Stimulated activated CD4-positive, alpha-beta T cell treated with anti-CD3 and anti-CD28 coated beads, Interleukin-4, amount 100 ng/mL, for 1 hour (primary cell): ENCODE results near the gene OSCP1.
A peak's percentile ranks its signal among the peaks of the same experiment; 100 is the strongest.

Experiments
- DNase-seq: peaks from one replicate; pipeline ENCODE4 v3.0.0-alpha.2; 2020

Gene OSCP1

GRCh38 chr1:36400825-36401601 lies 49.2 kb downstream of the OSCP1 start:
- DNase-seq, result peak; percentile 58

- no peak for DNase-seq
Observed at GRCh38 chr1:36400514-36400824, 49.8 kb downstream of the OSCP1 start.

GRCh38 chr1:36398370-36398977 lies 51.8 kb downstream of the OSCP1 start:
- DNase-seq, result no peak

- peak; percentile 93 for DNase-seq
Observed at GRCh38 chr1:36397378-36398230, 52.6 kb downstream of the OSCP1 start, which contains the start of gene LSM10. LSM10 (minus strand) TSS chr1:36397908; CDS start chr1:36394129, 3,779 bp downstream.

- no peak for DNase-seq
Observed at GRCh38 chr1:36397083-36397377, 53.2 kb downstream of the OSCP1 start.

GRCh38 chr1:36396359-36396758 lies 53.9 kb downstream of the OSCP1 start:
- no peak for DNase-seq

- no peak for DNase-seq
Observed at GRCh38 chr1:36393686-36394085, 56.6 kb downstream of the OSCP1 start.

- no peak for DNase-seq
Observed at GRCh38 chr1:36392836-36393235, 57.4 kb downstream of the OSCP1 start.

- DNase-seq, result no peak
Observed at GRCh38 chr1:36391271-36391670, 59.0 kb downstream of the OSCP1 start.

- DNase-seq, result no peak
Observed at GRCh38 chr1:36390411-36390810, 59.8 kb downstream of the OSCP1 start.

- no peak for DNase-seq
Observed at GRCh38 chr1:36389999-36390398, 60.3 kb downstream of the OSCP1 start.

- DNase-seq, result no peak
Observed at GRCh38 chr1:36389261-36389660, 61.0 kb downstream of the OSCP1 start.

- no peak for DNase-seq
Observed at GRCh38 chr1:36387141-36387949, 62.9 kb downstream of the OSCP1 start.

GRCh38 chr1:36386265-36387140 lies 63.7 kb downstream of the OSCP1 start:
- DNase-seq, result peak; percentile 85

GRCh38 chr1:36385410-36386264 lies 64.6 kb downstream of the OSCP1 start, which contains the start of gene STK40:
STK40 (minus strand) TSS chr1:36385924; CDS start chr1:36361332, 24,592 bp downstream.
- peak; percentile 97 for DNase-seq

- peak; percentile 22 for DNase-seq
Observed at GRCh38 chr1:36384542-36385409, 65.5 kb downstream of the OSCP1 start.

- no peak for DNase-seq
Observed at GRCh38 chr1:36383240-36383639, 67.0 kb downstream of the OSCP1 start.

- DNase-seq, result no peak
Observed at GRCh38 chr1:36382669-36383068, 67.6 kb downstream of the OSCP1 start.

- no peak for DNase-seq
Observed at GRCh38 chr1:36382231-36382630, 68.0 kb downstream of the OSCP1 start.

GRCh38 chr1:36381405-36381804 lies 68.8 kb downstream of the OSCP1 start:
- DNase-seq, result no peak
